Measurements from ENCODE around the gene EFCAB7.

DNA sequence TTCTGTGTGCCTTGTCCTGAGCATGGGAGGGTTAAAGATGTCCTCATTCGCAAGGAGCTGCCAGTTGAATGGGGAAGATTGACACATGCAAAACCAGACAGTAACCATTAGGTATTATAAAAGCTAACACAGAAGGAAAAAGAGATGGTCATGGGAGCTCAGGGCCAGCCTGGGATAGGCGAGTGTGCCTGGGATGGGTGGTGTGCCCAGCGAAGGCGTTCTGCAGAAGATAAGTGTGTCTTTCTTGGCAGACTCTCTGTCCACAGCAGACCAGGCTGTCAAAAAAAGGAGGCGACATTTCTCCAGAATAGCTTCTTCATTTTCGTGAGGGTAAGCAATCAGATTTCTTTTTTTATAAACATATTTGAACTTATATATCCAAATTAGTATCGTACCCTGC lies 84.0 kb downstream of the EFCAB7 start:
- TF ChIP-seq SUZ12 (IDR thresholded peaks at IDR 0.05; ENCODE audit: extremely low read depth, insufficient read depth, insufficient read length) = no peak
- TF ChIP-seq YY1 (IDR thresholded peaks at IDR 0.05; ENCODE audit: insufficient read depth, insufficient read length) = no peak
- no peak for TF ChIP-seq ZNF274 (IDR thresholded peaks at IDR 0.05; ENCODE audit: low read depth, low read length)

Measured in NT2/D1 (cell line).